GM21737 (cell line): ENCODE results near the gene ILDR1.
"Not testable (repeated sequence)": the region's sequence is repeated elsewhere in the genome, so short reads cannot be mapped to it uniquely, and the experiment has no call there.

Experiments
- ATAC-seq: cut with Tn5 transposase; IDR thresholded peaks from one replicate; pipeline ENCODE4 v1.9.1; 2021; ENCODE audit warnings: mild to moderate bottlenecking, moderate library complexity; ENCODE audit not compliant: unreplicated experiment

ILDR1 gene

GRCh38 chr3:121956363-121956762 lies 65.7 kb downstream of the ILDR1 start:
- no peak for ATAC-seq

GRCh38 chr3:121951291-121951919 lies 70.6 kb downstream of the ILDR1 start:
- ATAC-seq: no peak

- ATAC-seq: no peak
Measured at GRCh38 chr3:121948641-121949040, 73.4 kb downstream of the ILDR1 start.

DNA sequence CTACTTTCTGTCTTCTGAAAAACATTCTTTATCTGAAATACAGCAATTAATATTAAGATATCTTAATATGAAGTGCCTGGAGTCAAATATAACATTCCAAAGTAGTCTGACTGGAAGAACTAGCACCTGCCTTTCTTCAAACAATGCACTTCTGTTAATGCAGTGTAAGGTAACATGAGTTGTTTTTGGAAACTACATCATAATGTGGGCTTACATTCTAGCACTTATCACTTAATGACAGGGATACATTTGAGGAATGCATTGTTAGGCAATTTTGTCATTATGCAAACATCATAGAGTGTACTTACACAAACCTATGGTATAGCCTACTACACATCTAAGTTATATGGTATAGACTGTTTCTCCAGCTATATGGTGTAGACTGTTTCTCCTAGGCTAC lies 78.6 kb downstream of the ILDR1 start:
- no peak for ATAC-seq

- ATAC-seq: no peak
Measured at GRCh38 chr3:121942116-121942786, 79.8 kb downstream of the ILDR1 start.

DNA sequence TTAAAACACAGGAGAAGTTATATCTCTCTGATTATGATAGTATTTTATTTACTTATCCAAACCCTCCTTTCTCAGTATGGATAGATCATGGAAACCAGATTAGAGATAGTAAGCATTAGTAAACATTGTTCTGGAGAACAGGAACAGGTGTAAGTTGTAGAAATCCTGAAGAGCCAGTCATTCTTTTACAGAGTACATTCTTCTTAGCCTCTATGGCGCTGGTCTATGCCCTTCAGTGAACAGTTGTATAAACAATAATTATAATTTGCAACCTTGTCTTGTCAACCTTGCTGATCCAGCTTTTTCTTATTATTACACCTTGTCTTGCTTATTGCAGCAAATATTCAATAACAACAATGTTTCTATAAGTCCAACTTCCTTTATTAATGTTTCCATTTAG lies 80.5 kb downstream of the ILDR1 start:
- no peak for ATAC-seq

GRCh38 chr3:121938141-121938855 lies 83.7 kb downstream of the ILDR1 start:
- ATAC-seq: not testable (repeated sequence)
